ENCODE measurements around the gene TGFA. TPM values are rescaled to one million over a fixed set of nuclear protein-coding genes. Genes with fewer than 3 reads are reported as not detected.

TGFA gene
- total RNA-seq, 4 donors from 2014 or later, result 10.7 to 51.3 (median 33.7) TPM

DNA sequence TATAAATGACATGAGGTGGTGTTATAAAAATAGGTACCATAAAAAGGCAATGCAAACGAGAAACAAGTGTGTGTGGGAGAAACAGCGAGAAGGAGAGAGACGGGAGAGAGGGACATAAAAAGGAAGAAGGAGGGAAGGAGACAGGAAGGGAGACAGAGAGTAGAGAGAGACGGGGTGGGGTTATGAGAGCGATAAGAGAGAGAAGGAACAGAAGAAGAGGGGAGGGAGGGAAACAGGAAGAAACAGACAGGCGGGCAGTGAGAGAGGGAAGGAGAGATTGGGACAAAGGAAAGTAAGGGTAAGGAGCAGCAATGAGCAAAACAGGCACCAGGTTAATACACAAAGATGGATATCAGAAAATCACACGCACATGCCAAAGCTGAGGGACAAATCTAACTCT, 83.7 kb downstream of the TGFA start:
- no peak overlapping the region for H3K4me3 ChIP-seq
- in situ Hi-C loops (cut with MboI; ENCODE audit: low pct_ligation_motif_present in 1 of 4, low pct_unique_long_range_greater_than_20kb in 1 of 4, low sequenced_read_pairs in 3 of 4) (no loop called here), intact Hi-C loops (cut with DNase I; ENCODE audit: low total_unique reads) (no loop called here)
- H3K9me3 ChIP-seq, result no peaks in the 10 kb centered on the region
- TF ChIP-seq POLR2A (IDR thresholded peaks at IDR 0.05) (no peak), POLR2AphosphoS5 (IDR thresholded peaks at IDR 0.05) (no peak), EP300 (IDR thresholded peaks at IDR 0.05; ENCODE audit: low read depth) (no peak)
- TF ChIP-seq, protein P1, sequence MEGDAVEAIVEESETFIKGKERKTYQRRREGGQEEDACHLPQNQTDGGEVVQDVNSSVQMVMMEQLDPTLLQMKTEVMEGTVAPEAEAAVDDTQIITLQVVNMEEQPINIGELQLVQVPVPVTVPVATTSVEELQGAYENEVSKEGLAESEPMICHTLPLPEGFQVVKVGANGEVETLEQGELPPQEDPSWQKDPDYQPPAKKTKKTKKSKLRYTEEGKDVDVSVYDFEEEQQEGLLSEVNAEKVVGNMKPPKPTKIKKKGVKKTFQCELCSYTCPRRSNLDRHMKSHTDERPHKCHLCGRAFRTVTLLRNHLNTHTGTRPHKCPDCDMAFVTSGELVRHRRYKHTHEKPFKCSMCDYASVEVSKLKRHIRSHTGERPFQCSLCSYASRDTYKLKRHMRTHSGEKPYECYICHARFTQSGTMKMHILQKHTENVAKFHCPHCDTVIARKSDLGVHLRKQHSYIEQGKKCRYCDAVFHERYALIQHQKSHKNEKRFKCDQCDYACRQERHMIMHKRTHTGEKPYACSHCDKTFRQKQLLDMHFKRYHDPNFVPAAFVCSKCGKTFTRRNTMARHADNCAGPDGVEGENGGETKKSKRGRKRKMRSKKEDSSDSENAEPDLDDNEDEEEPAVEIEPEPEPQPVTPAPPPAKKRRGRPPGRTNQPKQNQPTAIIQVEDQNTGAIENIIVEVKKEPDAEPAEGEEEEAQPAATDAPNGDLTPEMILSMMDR (IDR thresholded peaks at IDR 0.05), result no peak
- H3K36me3 ChIP-seq, result no peaks in the 10 kb centered on the region
- H3K27ac ChIP-seq, result no peak overlapping the region
- no peak for DNase-seq
- 21 to 42% methylated on average over 3 to 7 of the region's 7 CpGs for WGBS, 2 donors (ENCODE audit: low coverage in 1 of 2)
- H3K4me1 ChIP-seq, result peaks cover 0 to 8% (median 0%) of the 10 kb centered on the region in 4 donors
- H3K27me3 ChIP-seq, result no peaks in the 10 kb centered on the region

DNA sequence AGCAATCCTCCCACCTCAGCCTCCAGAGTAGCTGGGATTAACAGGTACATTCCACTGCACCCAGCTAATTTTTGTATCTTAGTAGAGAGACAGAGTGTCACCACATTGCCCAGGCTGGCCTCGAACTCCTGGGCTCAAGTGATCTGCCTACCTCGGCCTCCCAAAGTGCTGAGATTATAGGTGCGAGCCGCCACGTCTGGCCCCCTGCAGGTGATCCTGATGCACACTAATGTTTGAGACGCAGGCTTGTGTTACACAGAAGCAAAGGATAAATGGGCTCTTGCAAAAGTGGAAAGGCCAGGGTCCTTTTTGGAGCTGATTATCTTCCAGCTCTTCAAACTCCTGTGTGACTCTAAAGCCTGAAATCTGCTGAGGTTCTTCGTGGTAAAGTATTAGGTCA, 84.2 kb downstream of the TGFA start:
- no peak for DNase-seq
- Histone ChIP-seq H3K36me3 (no peaks in the 10 kb centered on the region), H3K9me3 (no peaks in the 10 kb centered on the region), H3K27me3 (no peaks in the 10 kb centered on the region), H3K4me3 (no peak overlapping the region), H3K4me1 (peaks cover 0 to 8% (median 0%) of the 10 kb centered on the region in 4 donors), H3K27ac (no peak overlapping the region)
- intact Hi-C loops (cut with DNase I; ENCODE audit: low total_unique reads), result no loop called here
- WGBS, 2 donors (ENCODE audit: low coverage in 1 of 2), result 88% methylated on average over 7 of the region's 7 CpGs; no CpG with 5 or more reads in 1 of the 2 donors
- in situ Hi-C loops (cut with MboI; ENCODE audit: low pct_ligation_motif_present in 1 of 4, low pct_unique_long_range_greater_than_20kb in 1 of 4, low sequenced_read_pairs in 3 of 4), result no loop called here
- no peak for TF ChIP-seq EP300 (IDR thresholded peaks at IDR 0.05; ENCODE audit: low read depth)
- TF ChIP-seq POLR2AphosphoS5 (IDR thresholded peaks at IDR 0.05), result no peak
- TF ChIP-seq, protein P1 (IDR thresholded peaks at IDR 0.05), result no peak
- TF ChIP-seq POLR2A (IDR thresholded peaks at IDR 0.05), result no peak

DNA sequence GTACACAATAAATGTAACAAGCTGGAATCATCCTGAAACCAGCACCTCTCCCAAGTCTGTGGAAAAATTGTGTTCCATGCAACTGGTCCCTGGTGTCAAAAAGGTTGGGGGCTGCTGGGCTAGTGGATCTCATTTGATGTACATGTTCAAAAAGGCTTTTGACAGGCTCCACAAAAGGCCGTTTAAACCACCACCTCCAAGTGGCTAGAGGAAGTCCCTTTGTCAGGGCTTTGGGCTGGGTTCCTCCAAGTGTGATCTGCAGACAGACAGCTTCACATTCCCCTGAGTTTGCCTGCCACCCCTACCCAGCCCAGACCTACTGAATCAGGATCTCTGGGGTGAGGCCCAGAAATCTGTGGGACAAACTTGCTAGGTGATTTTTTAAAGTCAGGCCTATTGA, 84.7 kb downstream of the TGFA start:
- 33 to 38% methylated on average over 1 of the region's 1 CpG for WGBS, 2 donors (ENCODE audit: low coverage in 1 of 2)
- peaks cover 0 to 4% (median 0%) of the 10 kb centered on the region in 4 donors for H3K4me1 ChIP-seq
- no peak for DNase-seq
- TF ChIP-seq POLR2A (IDR thresholded peaks at IDR 0.05) (no peak), POLR2AphosphoS5 (IDR thresholded peaks at IDR 0.05) (no peak), EP300 (IDR thresholded peaks at IDR 0.05; ENCODE audit: low read depth) (no peak)
- TF ChIP-seq, protein P1 (IDR thresholded peaks at IDR 0.05), result no peak
- no peak overlapping the region for H3K4me3 ChIP-seq
- in situ Hi-C loops (cut with MboI; ENCODE audit: low pct_ligation_motif_present in 1 of 4, low pct_unique_long_range_greater_than_20kb in 1 of 4, low sequenced_read_pairs in 3 of 4) (no loop called here), intact Hi-C loops (cut with DNase I; ENCODE audit: low total_unique reads) (no loop called here)
- H3K27ac ChIP-seq, result no peak overlapping the region
- H3K27me3 ChIP-seq, result no peaks in the 10 kb centered on the region
- H3K36me3 ChIP-seq, result no peaks in the 10 kb centered on the region
- H3K9me3 ChIP-seq, result no peaks in the 10 kb centered on the region

DNA sequence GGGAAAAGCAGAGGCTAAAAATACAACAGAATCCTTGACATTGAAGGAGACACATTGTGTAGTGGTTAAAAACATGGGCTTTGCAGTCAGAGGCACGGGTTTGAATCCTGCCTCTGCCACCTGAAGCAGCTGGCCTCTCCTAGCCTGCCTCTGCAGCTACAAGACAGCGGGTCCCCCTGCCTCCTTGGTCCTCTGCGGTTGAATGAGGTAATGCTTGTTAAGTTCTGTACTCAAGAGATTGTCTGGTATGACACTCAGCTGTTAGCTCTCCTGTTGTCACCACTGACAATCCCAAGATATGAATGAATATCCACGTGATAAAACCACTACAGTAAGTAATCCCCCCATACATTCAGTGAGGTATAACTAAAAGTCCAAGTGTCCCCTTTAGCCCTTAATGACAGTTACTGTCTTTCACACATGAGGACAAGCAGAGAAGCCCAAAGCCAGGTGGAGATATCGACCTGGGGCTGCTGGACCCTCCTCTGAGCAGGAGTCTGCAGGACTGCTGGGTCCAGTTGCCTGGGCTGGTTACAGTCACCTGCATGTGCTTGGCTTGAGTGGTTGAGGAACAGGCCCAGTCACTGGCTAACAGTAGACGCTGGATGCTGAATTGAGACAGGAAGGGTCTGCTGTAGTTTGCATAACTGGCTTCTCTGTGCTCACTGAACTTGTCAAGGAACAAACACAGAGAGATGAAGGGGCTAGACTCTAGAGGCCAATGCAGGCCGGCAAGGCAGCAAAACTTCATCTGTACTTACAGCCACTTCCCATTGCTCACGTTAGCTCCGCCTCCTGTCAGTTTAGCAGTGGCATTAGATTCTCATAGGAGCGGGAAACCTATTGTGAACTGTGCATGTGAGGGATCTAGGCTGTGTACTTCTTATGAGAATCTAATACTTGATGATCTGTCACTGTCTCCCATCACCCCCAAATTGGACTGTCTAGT, 85.5 kb downstream of the TGFA start:
- in situ Hi-C loops (cut with MboI; ENCODE audit: low pct_ligation_motif_present in 1 of 4, low pct_unique_long_range_greater_than_20kb in 1 of 4, low sequenced_read_pairs in 3 of 4), result no loop called here
- H3K4me1 ChIP-seq, result no peaks in the 10 kb centered on the region
- no peak overlapping the region for H3K27ac ChIP-seq
- intact Hi-C loops (cut with DNase I; ENCODE audit: low total_unique reads), result no loop called here
- TF ChIP-seq POLR2A (IDR thresholded peaks at IDR 0.05) (no peak), EP300 (IDR thresholded peaks at IDR 0.05; ENCODE audit: low read depth) (no peak), POLR2AphosphoS5 (IDR thresholded peaks at IDR 0.05) (no peak)
- TF ChIP-seq, protein P1 (IDR thresholded peaks at IDR 0.05), result no peak
- no peak overlapping the region for H3K4me3 ChIP-seq
- 71 to 76% methylated on average over 2 to 10 of the region's 10 CpGs for WGBS, 2 donors (ENCODE audit: low coverage in 1 of 2)
- H3K27me3 ChIP-seq, result no peaks in the 10 kb centered on the region
- H3K9me3 ChIP-seq, result no peaks in the 10 kb centered on the region
- no peak for DNase-seq
- H3K36me3 ChIP-seq, result no peaks in the 10 kb centered on the region

All from transverse colon (tissue), 4 donors.